RWPE2 (cell line): Measurements from ENCODE around the gene RAI1.
A peak's percentile ranks its signal among the peaks of the same experiment; 100 is the strongest.

Source experiments
- ATAC-seq: fragments of 200-7000 bp; cut with Tn5 transposase; 3 replicates; pipeline ENCODE4 v1.9.1; 2021; ENCODE audit warnings: low read depth
- DNase-seq: peaks from one replicate; pipeline ENCODE4 v3.0.0-alpha.2; 2020; ENCODE audit warnings: low spot score
- H3K27ac ChIP-seq: fragments of 450-650 bp; 2 replicates; pipeline ENCODE4 v1.5.1; 2017; ENCODE audit warnings: mild to moderate bottlenecking; ENCODE audit not compliant: poor library complexity, severe bottlenecking
- H3K27me3 ChIP-seq: fragments of 250-450 bp; sonication (Bioruptor Pico); 2 replicates; pipeline ENCODE4 v1.5.1; 2021; ENCODE audit warnings: mild to moderate bottlenecking, moderate library complexity; ENCODE audit not compliant: insufficient read depth, poor library complexity, severe bottlenecking
- H3K36me3 ChIP-seq: fragments of 250-450 bp; sonication (Bioruptor Pico); 2 replicates; pipeline ENCODE4 v1.5.1; 2020; ENCODE audit warnings: low read depth, mild to moderate bottlenecking, moderate library complexity
- H3K4me1 ChIP-seq: fragments of 250-450 bp; sonication (Bioruptor Pico); 2 replicates; pipeline ENCODE4 v1.5.1; 2021; ENCODE audit warnings: mild to moderate bottlenecking, moderate library complexity; ENCODE audit not compliant: insufficient read depth, poor library complexity, severe bottlenecking
- H3K4me3 ChIP-seq: fragments of 250-450 bp; sonication (Bioruptor Pico); 2 replicates; pipeline ENCODE4 v1.5.1; 2021; ENCODE audit warnings: mild to moderate bottlenecking, moderate library complexity; ENCODE audit not compliant: severe bottlenecking
- H3K9me3 ChIP-seq: fragments of 250-450 bp; sonication (Bioruptor Pico); 2 replicates; pipeline ENCODE4 v1.5.1; 2021; ENCODE audit warnings: mild to moderate bottlenecking, moderate library complexity; ENCODE audit not compliant: severe bottlenecking
- TF ChIP-seq, protein P1 (sequence below): fragments of 450-650 bp; IDR thresholded peaks from one replicate; pipeline ENCODE4 v1.5.1; 2017; ENCODE audit warnings: mild to moderate bottlenecking, moderate library complexity; ENCODE audit not compliant: poor library complexity, severe bottlenecking

Gene RAI1

DNA sequence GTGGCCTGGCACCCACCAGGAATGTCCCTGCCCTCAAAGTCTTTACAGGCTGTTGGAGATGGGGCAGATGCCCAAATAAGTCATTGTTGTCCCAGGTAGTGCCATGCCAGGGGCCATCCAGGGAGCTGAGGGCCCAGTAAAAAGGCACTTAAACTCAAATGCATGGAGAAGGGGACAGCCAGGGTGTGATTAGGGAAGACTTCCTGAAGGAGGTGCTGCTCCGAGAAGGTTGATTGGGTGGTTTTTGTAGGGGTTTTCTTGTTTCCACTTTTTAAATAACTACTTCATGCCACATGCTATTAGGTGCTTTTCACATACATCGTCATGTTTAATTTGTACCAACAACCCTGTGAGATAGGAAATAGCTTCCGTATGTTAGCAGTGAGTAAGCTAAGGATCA is 66.9 kb downstream of the RAI1 start:
- Histone ChIP-seq H3K27ac (no peak overlapping the region), H3K36me3 (no peaks in the 10 kb centered on the region), H3K27me3 (no peaks in the 10 kb centered on the region), H3K4me3 (no peak overlapping the region), H3K9me3 (no peaks in the 10 kb centered on the region), H3K4me1 (peaks cover 26% of the 10 kb centered on the region)
- ATAC-seq: no peak
- TF ChIP-seq, protein P1, sequence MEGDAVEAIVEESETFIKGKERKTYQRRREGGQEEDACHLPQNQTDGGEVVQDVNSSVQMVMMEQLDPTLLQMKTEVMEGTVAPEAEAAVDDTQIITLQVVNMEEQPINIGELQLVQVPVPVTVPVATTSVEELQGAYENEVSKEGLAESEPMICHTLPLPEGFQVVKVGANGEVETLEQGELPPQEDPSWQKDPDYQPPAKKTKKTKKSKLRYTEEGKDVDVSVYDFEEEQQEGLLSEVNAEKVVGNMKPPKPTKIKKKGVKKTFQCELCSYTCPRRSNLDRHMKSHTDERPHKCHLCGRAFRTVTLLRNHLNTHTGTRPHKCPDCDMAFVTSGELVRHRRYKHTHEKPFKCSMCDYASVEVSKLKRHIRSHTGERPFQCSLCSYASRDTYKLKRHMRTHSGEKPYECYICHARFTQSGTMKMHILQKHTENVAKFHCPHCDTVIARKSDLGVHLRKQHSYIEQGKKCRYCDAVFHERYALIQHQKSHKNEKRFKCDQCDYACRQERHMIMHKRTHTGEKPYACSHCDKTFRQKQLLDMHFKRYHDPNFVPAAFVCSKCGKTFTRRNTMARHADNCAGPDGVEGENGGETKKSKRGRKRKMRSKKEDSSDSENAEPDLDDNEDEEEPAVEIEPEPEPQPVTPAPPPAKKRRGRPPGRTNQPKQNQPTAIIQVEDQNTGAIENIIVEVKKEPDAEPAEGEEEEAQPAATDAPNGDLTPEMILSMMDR: no peak
- DNase-seq: no peak

DNA sequence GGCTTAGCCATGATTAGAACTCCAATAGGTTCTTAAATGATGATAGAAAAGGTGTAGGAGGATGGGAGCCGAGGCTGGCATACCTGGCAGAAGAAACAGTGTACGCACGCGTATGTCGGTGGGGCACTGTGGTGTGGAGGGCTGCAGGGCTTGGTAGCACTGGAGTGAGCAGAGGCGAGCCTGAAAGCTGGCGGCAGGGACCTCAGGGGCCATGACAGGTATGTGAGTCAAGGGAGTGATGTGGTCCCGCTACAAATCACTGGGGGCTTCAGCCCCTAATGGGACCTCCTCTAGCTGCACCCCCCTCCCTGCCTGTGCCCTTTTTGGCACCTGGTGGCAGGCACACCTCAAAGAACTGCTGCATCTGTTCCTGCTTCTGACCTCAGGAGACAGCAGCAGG is 67.3 kb downstream of the RAI1 start:
- H3K27me3 ChIP-seq: no peaks in the 10 kb centered on the region
- TF ChIP-seq, protein P1: no peak
- H3K4me3 ChIP-seq: no peak overlapping the region
- peak overlapping the region; percentile 85 for H3K27ac ChIP-seq
- H3K9me3 ChIP-seq: no peaks in the 10 kb centered on the region
- no peak for ATAC-seq
- peaks cover 30% of the 10 kb centered on the region for H3K4me1 ChIP-seq
- H3K36me3 ChIP-seq: no peaks in the 10 kb centered on the region
- no peak for DNase-seq

DNA sequence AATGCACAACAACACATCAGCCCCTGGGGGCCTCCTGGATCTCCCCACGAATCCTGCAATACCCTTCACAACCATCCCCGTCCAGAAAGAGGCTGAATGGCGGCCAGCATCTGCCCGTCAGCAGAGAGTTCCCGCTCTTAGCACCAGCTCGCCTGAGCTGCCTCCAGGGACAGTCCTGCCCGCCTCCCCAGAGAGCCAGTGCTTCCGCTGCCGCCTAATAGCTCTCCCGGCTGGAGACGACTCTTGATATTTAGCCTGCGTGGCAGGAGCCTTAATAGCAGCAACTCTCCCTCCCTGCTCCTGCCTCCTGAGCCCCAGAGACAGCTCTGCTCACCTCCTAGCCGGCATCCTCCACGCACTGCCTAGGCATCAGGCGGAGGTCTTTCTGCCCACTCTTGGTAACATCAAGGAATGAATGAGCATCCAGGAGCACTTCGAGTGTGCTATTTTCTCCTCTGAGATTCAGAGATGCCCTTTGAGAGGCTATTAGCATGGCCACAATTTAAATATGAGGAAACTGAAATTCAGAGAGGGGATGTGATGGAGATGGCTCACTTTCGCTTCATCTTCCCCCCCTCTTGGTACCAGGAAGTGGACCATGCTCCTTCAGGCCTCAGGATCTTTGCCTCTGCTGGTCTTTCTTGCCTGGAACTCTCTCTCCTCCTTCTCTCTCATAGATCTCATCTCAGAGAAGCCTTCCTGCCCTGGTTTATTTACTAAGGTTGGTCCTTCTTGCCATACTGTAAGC is 67.9 kb downstream of the RAI1 start:
- Histone ChIP-seq H3K4me3 (no peak overlapping the region), H3K36me3 (0 out of 2 replicates have a peak, but pooled peaks cover under 1% of the 10 kb centered on the region), H3K4me1 (peaks cover 30% of the 10 kb centered on the region), H3K27ac (peak overlapping the region; percentile 85), H3K9me3 (no peaks in the 10 kb centered on the region), H3K27me3 (no peaks in the 10 kb centered on the region)
- DNase-seq (no peak), ATAC-seq (no peak)
- TF ChIP-seq, protein P1: no peak

DNA sequence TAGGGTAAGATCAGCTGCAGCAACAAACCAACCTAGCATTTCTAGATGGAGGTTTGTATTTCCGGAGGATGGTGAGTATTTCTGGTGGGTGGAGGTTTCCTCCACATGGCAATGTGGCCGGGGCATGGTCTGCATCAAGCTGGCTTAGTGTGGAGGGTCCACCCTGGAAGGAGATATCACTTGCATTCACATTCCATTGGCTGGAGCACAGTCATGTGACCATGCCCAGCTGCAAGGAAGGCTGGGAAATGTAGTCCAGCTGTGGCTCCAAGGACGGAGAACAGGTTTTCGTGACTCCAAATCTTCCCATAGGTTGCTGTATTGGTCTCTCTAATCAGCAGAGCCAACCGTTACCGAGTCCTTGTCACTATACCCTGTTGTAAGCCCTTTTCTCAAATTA is 68.7 kb downstream of the RAI1 start:
- H3K36me3 ChIP-seq: 0 out of 2 replicates have a peak, but pooled peaks cover 6% of the 10 kb centered on the region
- DNase-seq (no peak), ATAC-seq (peak; percentile 28; the same call in 1 of the 3 replicates)
- peak overlapping the region; percentile 85 for H3K27ac ChIP-seq
- no peaks in the 10 kb centered on the region for H3K9me3 ChIP-seq
- no peak overlapping the region for H3K4me3 ChIP-seq
- H3K4me1 ChIP-seq: peaks cover 30% of the 10 kb centered on the region
- no peaks in the 10 kb centered on the region for H3K27me3 ChIP-seq
- TF ChIP-seq, protein P1: no peak

DNA sequence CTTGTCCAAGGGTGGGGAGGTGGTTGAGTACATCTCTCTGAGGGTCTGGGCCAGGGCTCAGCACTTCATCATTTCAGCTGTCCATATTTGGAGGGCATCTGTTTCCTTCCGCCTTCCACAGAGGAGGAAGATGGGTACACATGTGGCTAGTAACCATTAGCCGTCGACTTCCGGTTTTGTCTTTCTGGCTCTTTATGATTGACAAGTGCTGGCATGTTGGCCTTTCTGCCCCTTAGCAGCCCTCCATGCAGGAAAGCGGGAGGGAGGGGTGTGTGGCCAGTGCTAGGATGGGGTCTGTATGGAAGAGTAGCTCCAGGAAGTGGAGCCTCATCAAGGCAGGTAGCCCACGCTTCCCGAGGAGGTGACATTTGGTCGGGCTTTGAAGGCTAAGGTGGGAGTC is 69.6 kb downstream of the RAI1 start:
- Histone ChIP-seq H3K4me3 (no peak overlapping the region), H3K27ac (peak overlapping the region; percentile 85), H3K4me1 (peaks cover 30% of the 10 kb centered on the region), H3K9me3 (no peaks in the 10 kb centered on the region), H3K36me3 (0 out of 2 replicates have a peak, but pooled peaks cover 6% of the 10 kb centered on the region), H3K27me3 (no peaks in the 10 kb centered on the region)
- DNase-seq (no peak), ATAC-seq (no peak)
- TF ChIP-seq, protein P1: no peak
